Daoy (cell line): ENCODE results near the gene SPN. TPM values are rescaled to one million over a fixed set of nuclear protein-coding genes. Genes with fewer than 3 reads are reported as not detected.
A peak's percentile ranks its signal among the peaks of the same experiment; 100 is the strongest.
"Not testable (repeated sequence)": the region's sequence is repeated elsewhere in the genome, so short reads cannot be mapped to it uniquely, and the experiment has no call there.

ENCODE experiments used
- DNase-seq: peaks from one replicate; pipeline ENCODE4 v3.0.0-alpha.2; 2015; ENCODE audit warnings: low read depth
- total RNA-seq: library from RNA; depleted of rRNA; stranded (reverse); fragments of >200 nt; shearing (Covaris generic); gene quantifications from 2 replicates; pipeline ENCODE4 v1.2.3, GENCODE V29; 2014; rRNA removed

Gene SPN
- 0.40 and 0.89 TPM in 2 replicates for total RNA-seq

GRCh38 chr16:29663016-29663806 lies at the start of gene SPN:
TSS of gene SPN (plus strand) at chr16:29663247. CDS start at chr16:29663729, 482 bp downstream.
- DNase-seq: no peak

- peak; percentile 85 for DNase-seq
Measured at GRCh38 chr16:29613307-29614057, 49.6 kb upstream of the SPN start.

GRCh38 chr16:29614691-29615314 lies 48.2 kb upstream of the SPN start:
- DNase-seq: not testable (repeated sequence)

- not testable (repeated sequence) for DNase-seq
Measured at GRCh38 chr16:29616127-29616526, 46.9 kb upstream of the SPN start.

GRCh38 chr16:29620591-29620990 lies 42.5 kb upstream of the SPN start:
- peak; percentile 39 for DNase-seq

- not testable (repeated sequence) for DNase-seq
Measured at GRCh38 chr16:29622738-29623137, 40.3 kb upstream of the SPN start.

GRCh38 chr16:29623253-29623652 lies 39.8 kb upstream of the SPN start:
- not testable (repeated sequence) for DNase-seq

- not testable (repeated sequence) for DNase-seq
Measured at GRCh38 chr16:29625114-29625513, 37.9 kb upstream of the SPN start.

- DNase-seq: not testable (repeated sequence)
Measured at GRCh38 chr16:29626778-29627331, 36.2 kb upstream of the SPN start.

- not testable (repeated sequence) for DNase-seq
Measured at GRCh38 chr16:29627661-29628075, 35.4 kb upstream of the SPN start.

GRCh38 chr16:29628707-29629106 lies 34.3 kb upstream of the SPN start:
- not testable (repeated sequence) for DNase-seq

GRCh38 chr16:29629318-29629717 lies 33.7 kb upstream of the SPN start:
- not testable (repeated sequence) for DNase-seq

- not testable (repeated sequence) for DNase-seq
Measured at GRCh38 chr16:29631658-29632057, 31.4 kb upstream of the SPN start.

- DNase-seq: not testable (repeated sequence)
Measured at GRCh38 chr16:29635902-29636301, 27.1 kb upstream of the SPN start.

GRCh38 chr16:29636368-29636767 lies 26.7 kb upstream of the SPN start:
- not testable (repeated sequence) for DNase-seq

- DNase-seq: not testable (repeated sequence)
Measured at GRCh38 chr16:29638751-29639150, 24.3 kb upstream of the SPN start.

GRCh38 chr16:29641561-29641960 lies 21.5 kb upstream of the SPN start:
- DNase-seq: no peak

GRCh38 chr16:29643596-29643995 lies 19.5 kb upstream of the SPN start:
- no peak for DNase-seq

GRCh38 chr16:29644338-29644857 lies 18.6 kb upstream of the SPN start:
- no peak for DNase-seq

GRCh38 chr16:29644973-29645693 lies 17.9 kb upstream of the SPN start:
- DNase-seq: no peak

- DNase-seq: peak; percentile 13
Measured at GRCh38 chr16:29645694-29646187, 17.3 kb upstream of the SPN start.
